ENCODE measurements around the gene CREBRF.

Gene CREBRF

DNA sequence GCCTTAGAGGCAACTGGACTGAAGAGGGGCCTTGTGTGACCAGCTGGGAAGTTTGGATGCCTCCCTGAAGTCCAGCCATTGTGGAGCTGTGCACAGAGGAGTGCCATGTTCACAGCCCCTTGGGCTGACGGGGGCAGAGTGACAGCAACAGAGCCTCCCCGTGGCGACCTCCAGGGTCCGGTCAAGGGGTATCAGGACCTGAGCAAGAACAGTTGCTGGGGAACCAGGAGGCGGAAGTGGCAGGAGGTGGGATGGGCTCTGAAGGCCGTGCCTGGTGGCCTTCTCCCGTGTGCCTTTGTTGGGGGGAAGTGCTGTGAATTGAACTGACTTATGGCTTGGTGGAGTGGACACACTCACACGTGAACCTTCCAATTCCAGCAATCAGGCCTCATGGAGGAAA is 102.2 kb downstream of the CREBRF start:
- DNase-seq = no peak

DNA sequence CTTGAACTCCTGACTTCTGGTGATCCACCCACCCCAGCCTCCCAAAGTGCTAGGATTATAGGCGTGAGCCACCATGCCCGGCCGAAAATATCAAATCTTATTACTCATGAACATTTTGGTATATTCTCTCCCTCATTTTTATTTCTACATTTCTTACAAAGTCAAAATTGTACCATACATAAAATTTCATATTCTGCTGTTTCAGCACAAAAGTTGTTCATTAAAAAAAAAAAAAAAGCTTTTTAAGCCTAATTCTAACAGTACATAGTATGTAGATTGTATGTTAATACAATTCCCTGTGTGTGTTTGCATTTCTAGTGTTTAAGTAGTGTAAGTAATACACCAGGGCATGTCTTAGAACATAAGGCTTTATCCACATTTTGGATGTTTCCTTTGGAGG is 103.1 kb downstream of the CREBRF start:
- no peak for DNase-seq

DNA sequence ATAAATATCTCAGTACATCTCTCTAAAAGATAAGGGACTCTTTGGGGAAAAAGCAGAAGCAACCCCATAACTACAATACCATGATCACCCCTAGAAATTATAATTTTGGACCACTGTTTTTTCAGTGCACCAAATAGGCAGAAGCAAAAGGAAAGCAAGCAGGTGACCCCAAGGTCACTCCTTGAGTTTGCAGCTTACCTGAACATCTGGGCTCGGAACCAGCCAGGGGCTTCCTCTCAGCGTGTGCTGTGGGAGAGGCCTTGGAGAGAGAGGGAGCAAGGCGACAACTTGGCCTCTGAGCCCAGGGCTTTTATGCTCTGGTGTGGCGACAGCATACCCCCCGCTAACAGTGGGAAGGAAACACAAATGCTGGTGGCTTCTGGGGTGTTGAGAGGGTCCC is 105.0 kb downstream of the CREBRF start:
- DNase-seq = no peak

DNA sequence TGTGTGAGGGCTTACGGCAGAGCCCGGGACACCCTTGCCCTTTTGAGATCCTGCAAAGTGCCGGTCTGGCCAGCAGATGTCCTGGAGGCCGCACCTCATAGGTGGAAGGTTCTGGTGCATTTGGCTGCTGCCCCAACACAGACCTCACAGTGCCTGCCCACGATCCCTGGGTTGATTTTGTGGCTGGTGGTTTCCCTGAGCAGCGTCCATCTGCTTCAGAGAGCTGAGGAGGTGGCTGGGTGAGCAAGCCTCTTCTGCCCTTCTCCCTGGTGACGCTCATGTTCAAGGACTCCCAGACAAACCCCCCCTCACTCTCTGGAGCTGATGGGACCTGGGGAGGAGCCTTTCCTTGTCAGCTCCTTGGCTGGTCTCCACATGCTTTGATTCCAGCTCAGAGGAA is 107.1 kb downstream of the CREBRF start:
- DNase-seq = no peak

DNA sequence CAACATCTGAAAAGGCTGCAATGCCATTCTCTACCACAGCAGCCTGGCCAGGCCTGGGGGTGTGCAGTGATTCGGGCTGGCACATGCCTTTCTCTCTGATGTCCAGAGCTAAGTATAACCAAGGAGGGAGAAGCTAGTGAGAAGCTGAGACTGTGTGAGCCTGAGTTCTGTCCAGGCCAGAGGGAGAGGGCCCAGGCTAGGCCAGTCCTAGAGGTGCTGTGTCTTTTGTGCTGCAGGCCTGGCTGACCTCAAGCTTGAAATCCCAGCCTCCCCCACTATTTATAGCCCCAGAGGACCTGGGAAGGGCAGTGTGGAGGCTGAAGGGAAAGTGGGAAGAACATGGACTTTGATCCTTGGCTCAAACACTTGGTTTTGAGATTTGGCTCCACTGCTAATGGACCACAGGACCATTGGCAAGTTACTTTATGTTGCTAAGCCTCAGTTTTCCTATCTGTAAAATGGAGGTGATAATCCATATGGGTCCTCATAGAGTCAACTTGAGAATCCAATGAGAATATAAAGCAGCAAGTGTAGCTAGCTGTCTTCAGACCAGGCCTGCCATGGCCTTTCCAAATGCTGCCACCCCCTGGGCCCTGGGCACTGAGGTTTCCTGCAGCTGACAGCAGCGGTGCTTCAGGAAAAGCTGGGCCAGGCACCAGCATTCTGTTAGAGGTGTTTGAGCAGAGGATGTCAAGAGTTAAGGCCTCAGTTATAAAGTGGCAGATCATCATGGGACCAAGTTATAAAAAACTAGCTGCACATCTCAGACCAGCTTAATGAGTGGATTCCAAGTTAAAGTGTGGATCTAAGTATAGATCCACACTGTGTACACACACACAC is 109.2 kb downstream of the CREBRF start:
- DNase-seq = no peak

DNA sequence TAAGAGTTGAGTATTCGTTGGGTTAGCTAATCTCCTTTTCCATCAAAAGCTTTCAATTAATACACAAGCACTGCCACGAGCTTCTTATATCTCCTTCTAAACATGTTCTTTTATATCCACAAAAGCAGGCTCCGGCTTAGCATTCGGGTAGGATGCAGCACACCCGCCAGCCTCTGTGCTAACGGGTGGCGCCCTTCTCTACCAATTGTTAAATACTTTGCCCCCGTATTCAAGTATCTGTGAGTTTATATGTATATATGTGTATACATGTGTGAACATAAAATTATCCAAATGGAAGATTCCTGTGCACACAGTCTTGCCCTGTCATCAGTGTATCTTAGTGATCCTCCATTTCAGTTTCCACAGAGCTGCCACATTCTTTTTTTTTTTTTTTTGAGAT is 116.0 kb downstream of the CREBRF start:
- no peak for DNase-seq

DNA sequence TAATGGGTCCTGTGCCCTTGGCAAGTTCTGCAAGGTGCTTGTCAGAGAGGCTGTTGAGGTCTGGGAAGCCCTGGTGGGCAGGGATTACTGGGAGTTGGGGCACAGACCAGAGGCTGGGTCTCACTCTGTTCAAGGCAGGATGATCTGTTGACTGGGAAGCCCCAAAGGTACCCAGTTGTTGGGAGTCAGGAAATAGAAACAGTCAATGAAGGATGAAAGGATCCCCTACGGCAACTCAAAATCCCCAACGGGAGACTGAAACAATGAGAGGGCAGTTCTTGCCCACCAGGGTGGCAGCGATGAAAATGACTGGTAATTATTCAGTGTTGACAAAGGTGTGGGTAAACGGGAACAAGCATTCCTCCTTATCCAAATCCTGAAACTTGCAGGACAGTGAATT is 119.4 kb downstream of the CREBRF start:
- no peak for DNase-seq

DNA sequence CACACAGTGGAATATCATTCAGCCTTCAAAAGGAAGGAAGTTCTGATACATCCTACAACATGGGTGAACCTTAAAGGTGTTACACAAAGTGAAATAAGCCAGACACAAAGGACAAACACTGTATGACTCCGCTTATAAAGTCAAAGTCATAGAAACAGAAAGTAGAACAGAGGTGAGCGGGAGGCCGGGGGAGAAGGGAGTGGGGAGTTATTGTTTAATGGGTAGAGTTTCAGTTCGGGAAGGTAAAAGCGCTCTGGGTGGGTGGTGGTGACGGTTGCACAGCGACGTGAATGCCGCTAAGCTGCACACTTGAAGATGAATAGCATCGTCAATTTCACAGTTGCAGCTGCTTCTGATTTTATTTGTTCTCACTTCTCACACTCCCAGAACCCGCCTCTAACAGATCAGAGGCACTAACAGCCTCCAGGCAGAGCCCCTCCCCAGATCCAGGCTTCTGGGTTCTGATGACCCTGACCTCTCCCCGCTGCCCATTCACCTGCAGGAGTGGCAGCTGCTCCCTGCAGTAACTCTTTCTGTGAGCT is 122.3 kb downstream of the CREBRF start:
- DNase-seq = no peak

DNA sequence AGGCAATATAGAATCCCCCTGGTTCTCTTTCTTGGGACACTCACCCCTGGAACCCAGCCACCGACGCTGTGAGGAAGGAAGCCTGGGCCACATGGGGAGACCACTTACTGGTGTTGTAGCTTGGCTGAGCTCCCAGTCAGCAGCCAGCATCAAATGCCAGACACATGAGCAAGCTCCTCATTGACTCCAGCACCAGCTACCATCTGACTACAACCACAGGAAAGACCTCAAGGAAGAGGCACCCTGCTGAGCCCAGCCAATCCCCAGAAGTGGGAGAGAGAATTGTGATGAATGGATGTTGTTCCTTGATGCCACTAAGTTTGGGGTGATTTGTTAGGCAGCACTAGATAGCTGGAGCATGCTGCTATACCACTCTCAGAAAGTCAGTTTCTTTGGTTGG is 124.2 kb downstream of the CREBRF start:
- DNase-seq = no peak

DNA sequence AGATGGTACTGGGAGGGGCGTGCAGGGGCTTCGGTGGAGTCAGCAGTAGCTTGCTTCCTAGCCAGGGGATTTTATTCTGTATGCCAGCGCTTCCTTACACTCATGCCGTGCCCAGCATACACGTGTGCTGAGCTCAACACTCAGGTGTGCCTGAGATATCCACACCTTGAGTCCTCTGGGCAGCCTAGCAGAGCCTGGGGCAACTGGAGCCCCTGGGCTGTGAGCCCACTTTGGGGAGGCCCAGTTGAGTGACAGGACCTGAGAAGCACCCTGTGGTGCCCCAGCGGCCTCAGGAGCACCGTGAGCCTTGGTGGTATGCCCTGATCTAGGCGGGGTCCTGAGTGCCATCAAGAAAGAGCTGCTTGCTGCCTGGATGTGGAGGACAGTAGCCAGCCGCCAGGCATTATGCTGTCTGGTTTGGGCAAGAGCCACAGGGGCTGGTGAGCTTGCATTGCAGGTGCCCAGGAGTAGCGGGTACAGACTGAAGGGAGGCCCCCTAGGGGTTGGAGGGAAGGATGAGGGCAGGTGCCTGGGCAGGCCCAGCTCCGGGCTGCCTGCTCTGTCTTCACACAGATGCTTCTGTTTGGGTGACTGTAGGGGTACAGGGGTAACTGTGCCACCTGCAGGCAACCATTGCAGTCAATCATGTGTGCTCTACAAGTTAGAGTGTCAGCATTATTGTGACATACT is 131.0 kb downstream of the CREBRF start:
- DNase-seq = peak in 1 of 2 donors; percentile 6

DNA sequence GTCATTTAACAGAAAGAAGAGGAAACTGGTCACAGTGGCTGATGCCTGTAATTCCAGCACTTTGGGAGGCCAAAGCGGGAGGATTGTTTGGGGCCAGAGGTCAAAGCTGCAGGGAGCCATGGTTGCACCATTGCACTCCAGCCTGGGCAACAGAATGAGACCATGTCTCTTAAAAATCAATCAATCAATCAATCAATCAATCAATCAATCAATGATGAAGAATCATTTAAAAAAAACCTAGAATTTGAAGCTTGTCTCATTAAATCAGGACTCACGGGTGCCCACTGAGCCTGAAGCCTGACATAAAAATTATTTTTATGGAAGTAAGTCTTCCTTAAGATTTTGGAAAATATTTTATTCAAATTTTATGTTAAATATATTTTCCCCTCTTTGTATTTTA is 132.1 kb downstream of the CREBRF start:
- no peak for DNase-seq
